HG02759 (cell line): ENCODE results near the gene TPRG1L.
"Not testable (repeated sequence)": the region's sequence is repeated elsewhere in the genome, so short reads cannot be mapped to it uniquely, and the experiment has no call there.

Source experiments
- ATAC-seq: cut with Tn5 transposase; IDR thresholded peaks from one replicate; pipeline ENCODE4 v1.9.1; 2021; ENCODE audit warnings: mild to moderate bottlenecking, moderate library complexity; ENCODE audit not compliant: unreplicated experiment

Gene TPRG1L

DNA sequence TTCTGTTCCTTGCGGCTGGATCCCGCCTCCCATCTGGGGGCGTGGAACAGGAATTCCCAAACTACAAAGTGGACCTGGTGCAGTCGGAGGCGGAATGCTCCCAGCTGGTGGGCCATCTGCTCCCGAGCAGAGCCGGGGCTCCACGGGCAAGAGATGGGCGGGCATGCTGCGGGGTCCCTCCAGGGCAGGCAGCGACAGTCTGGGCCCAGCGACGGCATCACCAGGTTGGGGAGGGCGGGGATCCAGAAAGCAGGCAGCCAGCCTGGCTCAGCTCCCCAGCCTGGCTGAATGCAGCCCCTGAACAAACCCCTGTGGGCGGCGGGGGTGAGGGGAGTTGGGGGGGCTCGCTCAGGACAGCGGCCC, 17.1 kb upstream of the TPRG1L start:
- ATAC-seq, result no peak

DNA sequence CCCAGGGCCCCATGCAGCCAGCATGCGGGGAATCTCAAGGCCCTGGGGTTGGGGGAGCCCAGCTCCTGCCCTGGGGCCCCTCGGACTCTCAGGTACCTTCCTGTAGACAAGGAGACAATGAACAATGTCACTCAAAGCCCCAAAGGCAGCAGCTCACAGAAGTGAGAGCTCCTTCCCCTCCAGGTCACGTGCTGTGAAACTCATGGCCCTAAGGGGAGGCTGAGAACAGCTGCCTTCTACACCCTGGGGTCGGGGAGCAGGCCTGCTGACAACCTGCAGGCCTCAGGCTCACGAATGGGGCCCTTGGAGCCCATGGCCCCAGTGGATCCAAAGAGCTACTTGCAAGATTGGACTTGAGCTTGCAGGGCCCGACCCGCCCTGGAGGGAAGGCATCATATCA, 16.7 kb upstream of the TPRG1L start:
- no peak for ATAC-seq

DNA sequence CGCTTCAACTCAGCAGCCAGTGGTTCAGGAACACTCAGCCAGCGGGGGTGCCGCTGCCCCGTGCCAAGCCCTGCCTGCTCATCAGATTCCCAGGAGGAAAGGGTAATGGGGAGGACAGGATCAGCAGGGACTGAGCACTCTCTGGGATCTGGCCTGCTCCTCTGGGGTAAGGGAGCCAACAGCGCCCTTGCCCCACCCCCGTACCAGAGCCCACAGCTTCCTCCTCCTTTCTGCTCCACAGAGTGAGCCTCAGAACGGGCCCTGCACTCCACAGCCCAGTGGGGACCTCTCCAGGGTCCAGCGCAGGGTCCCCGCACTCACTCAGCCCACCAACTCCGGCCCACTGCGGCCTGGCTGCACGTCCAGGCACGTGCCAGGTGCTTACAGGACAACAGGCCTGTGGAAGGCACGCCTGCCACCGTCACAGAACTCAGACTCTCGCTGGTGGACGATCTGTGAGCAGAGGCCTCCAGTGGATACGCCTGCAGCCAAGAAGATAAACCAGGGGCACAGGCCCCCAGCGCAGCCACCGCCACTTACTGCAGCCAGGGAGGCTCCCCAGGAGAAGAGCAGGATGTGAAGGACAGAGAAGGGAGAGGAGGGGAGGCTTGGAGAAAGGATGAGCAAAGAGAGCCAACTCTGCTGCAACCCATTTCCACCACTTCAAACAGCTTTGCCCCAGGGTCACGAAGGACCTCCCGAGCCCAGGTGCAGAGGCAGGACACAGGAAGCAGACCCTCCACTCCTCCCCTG, 15.6 kb upstream of the TPRG1L start:
- ATAC-seq, result no peak

DNA sequence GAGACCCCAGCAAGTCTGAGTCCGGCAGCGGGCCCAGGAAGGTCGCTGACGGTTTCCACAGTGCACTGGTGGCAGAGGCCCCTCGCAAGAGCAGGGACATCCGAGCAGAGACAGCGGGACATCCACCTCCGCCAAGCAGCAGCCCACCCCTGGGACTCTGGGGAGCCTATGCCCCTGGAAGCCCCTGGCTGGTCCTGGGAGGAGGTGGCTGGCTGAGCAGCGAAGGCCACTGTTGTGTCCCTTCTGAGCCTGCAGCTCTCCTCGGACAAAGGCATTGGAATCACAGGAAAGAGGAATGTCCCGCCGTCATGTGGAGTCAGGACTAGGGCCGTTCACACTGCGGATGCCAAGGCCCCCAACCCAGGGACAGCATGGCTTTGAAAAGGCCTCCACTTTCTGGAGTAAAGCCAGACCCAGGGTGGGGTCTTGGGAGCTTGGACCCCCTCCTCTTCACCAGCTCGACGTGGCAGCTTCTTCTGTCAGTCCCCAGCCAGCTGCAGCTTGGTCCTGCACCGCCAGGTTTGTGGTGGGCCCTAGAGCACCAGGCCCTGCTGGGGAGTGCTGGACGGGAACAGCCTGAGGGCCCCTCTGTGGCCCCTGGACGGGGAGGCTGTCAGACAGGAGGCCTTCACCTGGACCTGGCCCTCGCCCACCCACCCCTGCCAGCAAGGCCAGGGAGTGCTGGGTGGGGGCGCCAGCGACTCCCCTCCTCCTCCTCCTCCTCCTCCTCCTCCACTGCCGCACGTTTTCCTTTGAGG, 14.9 kb upstream of the TPRG1L start:
- ATAC-seq, result no peak

DNA sequence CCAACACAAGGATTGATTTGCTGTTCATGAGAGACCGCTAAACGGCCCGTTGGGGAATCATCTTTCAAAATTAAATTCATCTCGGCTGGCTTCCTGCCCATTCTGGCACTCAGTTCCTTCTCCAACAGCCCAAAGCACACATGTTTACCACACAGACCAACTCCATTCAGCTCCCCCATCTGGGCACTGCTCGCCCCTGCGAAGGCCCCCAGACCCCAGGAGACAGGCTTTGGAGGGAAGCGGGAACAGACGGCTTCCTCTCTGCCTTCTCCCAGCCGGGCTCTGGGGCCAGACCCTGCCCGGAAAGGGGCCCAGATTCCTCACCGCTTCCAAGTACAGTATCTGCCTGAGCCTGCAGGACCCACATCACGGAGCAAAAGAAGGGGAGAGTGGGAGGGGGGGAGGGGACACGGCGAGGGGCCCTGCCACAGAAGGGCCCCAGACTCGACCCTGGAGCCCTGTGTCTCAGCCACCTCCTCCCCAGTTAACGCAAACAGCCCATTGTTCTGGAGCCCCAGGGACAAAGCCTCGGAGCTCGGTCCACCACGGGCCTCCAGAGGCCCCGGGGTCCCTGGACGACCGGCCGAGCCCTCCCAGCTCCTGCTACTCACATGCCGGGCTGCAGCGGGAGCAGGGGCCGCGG, 14.2 kb upstream of the TPRG1L start:
- no peak for ATAC-seq

DNA sequence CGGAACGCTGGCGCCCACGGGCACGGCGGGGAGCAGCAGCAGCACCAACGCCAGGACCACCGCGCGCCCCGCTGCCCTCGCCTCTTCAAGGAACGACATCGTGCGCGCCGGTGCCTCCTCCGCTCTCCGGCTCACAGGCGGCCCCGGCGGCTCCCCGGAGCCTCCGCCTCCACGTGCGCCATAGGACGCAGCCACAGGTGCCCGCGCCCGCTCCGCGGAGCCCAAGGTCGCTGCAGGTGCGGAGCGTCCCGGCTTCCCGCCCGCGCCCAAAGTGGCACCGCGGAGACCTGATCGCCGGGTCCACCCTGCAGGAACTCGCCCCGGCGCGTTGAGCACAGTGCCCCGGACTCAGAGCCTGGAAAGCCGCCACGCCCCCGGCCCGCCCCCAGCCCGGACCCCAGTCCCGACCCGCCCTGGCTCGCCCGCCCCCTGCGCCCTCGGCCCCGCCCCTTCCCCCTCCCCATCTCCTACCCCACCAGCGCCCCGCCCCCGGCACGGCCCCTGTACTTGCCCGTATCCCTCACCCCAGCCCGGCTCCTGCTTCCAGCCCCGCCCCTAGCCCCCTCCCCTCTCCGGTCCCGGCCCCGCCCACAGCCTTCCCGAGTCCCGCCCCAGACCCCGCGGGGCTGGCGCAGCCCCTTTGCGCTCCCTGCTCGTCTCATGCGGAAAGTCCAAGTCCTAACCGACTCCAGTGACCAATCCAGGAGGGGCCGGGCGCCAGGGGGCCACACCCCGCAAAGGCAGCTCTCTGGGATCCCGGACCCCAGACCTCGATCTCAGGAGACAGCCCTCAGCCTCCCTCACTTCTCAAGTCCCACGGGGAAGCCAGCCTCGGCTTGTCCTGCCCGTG, 13.4 kb upstream of the TPRG1L start, which contains the start of gene MEGF6:
MEGF6 (minus strand) TSS at position 339 of the 850 bp plus-strand sequence; CDS start at position 99, 240 bp downstream.
- no peak for ATAC-seq

DNA sequence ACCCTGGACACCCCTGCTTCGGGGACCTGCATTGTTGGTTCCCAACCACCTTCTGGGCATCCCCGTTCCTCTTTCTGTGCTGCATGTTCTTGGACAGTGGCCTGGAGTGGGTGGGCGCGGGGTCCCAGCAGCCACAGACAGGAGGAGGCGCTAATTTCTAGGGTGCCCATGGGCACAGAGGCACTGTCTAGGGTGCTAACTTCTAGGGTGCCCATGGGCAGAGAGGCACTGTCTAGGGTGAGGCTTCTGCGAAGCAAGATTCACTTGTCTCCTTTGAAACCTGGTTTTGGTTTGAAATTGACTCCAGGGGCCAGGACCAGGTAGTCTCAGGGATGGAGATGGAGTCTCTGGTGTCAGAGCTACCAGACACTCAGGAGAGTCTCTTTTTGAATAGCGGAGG, 12.7 kb upstream of the TPRG1L start:
- no peak for ATAC-seq

DNA sequence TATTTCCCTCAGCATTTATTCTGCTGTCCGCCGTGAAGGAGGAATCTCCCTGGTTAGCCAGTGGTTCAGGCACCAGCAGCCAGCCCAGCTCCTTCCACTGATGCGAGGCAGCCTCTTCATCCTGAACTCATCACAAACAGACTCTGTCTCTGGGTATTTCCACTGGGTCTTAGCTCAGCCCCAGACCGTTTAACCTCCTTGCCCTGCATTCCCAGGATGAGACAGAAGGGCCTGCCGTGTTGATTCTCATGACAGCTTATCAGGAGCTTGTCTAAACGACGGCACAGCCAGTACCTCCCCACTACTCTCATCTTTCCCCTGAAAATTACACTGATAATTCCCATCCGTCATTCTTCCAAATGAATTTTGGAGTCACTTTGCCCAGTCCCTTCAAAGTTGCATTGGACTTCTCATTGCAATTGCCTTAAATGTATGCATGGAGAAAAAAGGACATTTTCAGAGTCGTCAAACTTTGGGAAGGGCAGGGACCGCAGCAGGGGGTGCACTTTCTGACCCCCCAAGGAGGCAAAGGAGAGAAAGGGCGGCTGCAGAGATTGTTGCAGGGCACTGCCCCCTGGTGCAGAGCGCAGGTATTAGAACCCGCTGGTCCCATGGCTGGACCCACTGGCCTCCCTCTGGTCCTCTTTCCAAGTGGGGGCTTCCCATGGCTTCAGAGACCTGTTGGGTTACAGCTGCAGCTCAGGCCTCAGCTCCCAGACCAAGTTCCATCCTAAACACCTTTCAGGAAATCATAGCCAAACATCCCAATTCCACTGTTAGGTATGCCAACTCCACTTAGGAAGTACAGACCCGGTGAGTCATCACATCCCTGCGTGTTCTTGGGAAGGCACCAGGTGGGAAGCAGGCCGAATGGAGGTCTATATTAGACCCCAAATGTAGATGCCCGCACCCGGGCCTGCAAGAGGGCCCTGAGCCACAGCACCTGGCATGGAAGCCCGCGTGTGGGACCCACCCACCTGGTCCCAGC, 9.8 kb upstream of the TPRG1L start:
- ATAC-seq, result no peak

DNA sequence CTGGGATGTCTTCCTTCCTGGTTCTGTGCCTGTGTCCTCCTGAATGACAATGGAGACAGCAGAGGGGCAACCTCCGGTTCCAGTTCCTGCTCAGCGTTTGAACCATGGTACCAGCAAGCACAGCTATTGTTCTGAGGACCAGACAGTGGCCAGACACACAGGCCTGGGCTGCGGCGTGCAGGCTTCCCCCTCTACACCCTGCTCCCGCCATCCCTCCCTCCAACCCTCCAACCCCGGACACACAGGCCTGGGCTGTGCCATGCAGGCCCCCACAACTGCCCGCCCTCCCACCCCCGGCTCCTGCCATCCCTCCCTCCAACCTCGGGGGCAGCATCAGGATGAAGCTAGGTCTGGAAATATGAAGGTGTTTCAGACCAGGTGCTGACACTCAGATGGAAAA, 8.0 kb upstream of the TPRG1L start:
- ATAC-seq, result no peak

DNA sequence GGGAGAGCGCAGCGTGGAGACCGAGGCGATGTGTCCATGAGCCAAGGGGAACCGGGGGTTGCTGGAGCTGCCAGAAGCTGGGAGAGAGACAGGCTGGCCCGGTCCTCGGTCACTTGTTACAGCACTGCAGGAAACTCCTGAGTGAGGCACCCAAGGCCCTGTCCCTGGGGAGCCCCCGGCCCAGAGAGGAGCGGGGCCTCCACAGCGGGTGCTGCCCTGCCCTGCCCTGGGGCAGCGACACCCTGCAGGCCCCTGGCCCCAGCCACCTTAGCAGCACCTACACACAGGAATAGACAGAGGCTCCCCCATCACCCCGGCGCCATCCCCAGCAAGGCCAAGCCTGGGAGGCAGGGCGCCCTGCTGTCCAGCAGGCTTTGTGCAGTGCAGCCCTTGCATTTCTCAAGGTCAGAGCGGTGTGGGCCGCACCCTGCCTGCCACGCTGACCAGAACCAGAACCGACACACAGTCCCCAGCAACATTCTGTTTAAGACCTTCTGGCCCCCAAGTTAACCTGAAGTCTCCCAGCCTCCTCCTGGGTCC, 6.9 kb upstream of the TPRG1L start:
- ATAC-seq, result no peak

DNA sequence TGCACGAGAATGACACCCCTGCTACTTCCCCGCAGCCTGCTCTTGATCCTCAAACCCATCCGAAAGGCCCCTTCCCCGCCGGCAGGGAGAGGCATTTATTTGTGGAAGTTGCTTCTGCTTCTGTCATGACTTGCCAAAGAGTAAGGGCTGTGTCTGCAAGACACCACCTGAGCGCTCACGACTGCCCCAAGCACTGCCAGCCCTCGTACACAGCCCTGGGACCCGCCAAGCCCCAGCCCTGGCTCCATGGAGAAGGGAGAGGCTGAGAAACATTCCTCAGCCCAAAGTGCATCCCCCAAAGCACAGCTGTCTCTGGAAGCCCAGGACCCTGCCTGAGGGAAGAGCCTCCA, 6.3 kb upstream of the TPRG1L start:
- ATAC-seq, result no peak

DNA sequence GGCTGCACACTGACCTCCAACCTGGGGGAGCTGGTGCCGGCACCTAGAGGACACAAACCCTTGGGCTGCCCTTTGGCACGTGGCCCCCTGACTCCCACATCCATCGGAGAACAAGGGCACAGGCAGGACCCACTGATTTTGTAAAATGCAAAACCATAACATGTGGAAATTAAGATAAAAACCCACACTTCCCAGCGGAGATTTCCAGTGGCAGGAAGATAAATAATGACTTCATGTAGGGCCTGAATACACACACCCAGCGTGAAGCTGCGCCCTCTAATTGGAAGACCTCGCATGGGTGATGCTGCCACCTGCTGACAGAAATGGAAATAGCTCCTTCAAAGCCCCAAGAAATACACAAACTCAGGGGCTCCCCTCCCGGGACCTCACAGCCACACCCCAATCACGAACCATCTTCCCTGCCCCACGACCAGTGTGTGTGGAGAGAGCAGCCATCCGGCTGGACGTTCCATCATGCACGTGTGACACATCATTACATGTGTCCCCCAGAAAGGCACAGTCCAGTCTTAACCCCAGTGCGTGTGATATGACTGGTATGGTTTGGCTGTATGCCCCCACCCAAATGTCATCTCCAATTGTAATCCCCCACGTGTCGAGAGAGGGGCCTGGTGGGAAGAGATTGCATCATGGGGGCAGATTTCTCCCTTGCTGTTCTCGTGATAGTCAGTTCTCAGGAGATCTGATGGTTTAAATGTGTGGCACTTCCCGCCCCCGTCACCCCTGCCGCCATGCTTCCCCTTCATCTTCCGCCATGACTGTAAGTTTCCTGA, 5.7 kb upstream of the TPRG1L start:
- ATAC-seq, result peak; percentile 45

DNA sequence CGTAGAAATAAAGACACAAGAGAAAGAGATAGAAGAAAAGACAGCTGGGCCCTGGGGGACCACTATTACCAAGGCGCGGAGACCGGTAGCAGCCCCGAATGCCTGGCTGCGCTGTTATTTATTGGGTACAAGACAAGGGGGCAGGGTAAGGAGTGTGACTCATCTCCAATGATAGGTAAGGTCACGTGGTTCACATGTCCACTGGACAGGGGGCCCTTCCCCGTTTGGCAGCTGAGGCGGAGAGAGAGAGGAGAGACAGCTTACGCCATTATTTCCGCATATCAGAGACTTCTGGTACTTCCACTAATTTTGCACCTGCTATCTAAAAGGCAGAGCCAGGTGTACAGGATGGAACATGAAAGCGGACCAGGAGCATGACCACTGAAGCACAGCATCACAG, 4.1 kb upstream of the TPRG1L start:
- no peak for ATAC-seq

DNA sequence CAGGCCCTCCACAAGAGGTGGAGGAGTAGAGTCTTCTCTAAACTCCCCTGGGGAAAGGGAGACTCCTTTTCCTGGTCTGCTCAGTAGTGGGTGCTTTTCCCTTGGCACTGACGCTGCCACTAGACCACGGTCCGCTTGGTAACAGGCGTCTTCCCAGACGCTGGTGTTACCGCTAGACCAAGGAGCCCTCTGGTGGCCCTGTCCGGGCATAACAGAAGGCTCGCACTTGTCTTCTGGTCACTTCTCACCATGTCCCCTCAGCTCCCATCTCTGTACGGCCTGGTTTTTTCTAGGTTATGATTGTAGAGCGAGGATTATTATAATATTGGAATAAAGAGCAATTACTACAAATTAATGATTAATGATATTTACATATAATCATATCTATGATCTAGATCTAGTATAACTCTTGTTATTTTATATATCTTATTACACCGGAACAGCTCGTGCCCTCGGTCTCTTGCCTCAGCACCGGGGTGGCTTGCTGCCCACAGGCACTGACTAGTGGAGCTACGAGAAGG, 3.6 kb upstream of the TPRG1L start:
- ATAC-seq, result not testable (repeated sequence)

DNA sequence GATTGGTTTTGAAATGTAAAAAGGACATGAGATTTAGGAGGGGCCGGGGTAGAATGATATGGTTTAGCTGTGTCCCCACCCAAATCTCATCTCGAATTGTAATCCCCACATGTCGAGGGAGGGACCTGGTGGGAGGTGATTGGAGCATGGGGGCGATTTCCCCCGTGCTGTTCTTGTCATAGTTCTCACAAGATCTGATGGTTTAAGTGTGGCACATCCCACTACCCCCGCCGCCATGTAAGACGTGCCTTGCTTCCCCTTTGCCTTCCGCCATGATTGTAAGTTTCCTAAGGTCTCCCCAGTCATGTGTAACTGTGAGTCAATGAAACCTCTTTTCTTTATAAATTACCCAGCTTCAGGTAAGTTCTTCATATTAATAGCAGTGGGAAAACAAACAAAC, 2.7 kb upstream of the TPRG1L start:
- ATAC-seq, result not testable (repeated sequence)

DNA sequence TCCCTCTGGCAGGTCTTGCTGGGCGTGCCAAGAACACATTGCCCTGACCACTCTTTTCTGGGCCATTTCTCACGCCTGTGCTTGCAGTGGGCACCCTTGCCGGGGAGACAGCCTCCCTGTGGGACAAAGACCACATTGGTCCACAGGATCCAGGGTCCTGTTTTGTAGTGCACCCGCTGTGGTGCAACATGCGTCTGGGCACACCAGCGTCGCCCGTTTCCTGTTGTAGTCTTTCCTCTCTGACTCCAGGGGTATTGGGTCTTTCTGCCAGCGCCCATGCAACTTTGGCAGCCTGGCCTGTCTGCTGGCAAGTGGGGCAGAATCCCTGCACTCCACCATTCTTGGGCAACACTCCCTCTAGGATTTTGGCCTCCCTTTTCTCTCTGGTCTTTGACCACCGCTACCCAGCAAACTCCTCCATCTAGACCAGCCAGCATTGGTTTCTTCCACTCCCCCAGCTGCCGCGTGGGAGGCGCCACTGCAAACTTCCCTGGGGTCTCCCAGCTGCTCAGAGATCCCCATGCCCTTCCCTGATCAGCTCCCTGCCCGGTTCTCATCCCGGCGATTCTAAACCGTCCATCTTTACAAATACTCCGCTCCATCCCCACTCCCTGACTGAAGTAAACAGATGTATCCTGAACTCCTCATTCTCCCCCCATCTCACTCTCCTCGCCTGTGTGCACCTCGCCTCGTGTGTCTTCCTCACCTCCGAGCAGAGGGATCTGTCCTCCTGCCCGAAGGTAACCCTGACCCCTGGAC, 1.2 kb upstream of the TPRG1L start:
- no peak for ATAC-seq

DNA sequence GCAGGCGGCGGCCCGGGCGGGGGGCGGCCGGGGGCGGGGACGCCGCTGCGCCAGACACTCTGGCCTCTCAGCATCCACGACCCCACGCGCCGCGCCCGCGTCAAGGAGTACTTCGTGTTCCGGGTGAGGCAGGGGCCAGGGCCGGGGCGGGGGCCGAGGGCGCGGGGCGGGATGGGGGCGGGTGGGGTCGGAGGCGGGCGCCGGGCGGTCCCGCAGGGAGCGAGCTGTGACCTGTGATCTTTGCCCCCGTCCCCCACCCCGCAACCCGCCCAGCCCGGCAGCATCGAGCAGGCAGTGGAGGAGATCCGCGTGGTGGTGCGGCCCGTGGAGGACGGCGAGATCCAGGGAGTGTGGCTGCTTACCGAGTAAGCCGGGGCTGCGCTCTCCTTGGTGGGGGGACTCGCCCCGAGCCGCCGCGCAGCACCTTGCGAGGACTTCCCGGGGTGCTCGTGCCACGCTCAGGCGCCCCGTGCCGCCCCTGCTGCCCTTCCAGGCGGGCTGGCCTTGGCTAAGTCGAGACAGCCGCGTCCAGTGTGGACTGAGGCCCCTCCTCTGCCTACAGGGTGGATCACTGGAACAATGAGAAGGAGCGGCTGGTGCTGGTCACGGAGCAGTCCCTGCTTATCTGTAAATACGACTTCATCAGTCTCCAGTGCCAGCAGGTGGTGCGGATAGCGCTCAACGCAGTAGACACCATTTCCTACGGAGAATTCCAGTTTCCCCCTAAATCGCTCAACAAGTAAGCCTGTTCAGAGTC, 514 bp downstream of the TPRG1L start:
- ATAC-seq, result peak; percentile 3
